ENCODE measurements around the gene ENO1. TPM values are rescaled to one million over a fixed set of nuclear protein-coding genes. Genes with fewer than 3 reads are reported as not detected.
"Not testable (repeated sequence)": the region's sequence is repeated elsewhere in the genome, so short reads cannot be mapped to it uniquely, and the experiment has no call there.

The ENO1 gene
- total RNA-seq, 2 experiments from 2014 or later = 4,199 to 4,245 TPM

DNA sequence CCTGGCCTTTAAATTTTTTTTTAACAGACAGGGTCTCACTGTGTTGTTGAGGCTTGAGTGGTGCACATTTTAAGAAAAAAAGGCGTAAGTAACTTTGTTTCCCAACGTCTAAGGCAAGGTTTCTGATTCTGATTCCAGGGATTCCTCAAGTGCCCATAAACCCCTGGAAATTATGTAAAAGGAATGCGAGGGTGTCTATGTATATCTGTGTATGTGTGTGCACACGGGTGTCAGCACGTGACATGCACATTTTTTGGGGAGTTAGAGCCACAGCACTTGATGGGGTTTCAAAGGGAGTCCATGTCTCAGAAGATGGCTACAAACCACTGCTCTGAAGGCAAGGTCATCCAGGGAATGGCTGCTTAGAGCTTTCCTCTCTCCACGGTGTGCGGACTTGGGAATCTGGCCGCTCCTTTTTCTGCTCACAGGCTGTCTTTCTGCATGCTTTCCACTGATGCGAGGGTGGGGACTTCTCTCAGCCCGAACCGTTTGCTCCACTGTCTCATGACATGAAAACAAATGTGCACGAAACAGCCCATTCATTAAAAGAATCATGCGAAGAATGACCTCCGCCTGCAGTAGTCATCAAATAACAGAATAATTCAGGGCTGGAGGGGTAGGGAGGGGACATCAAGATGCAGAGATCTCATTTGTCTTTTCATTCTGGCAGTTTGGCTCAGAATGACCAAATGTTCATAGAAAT is 42.4 kb downstream of the ENO1 start:
- H3K27me3 Mint-ChIP-seq = no peaks in the 10 kb centered on the region
- H3K4me3 Mint-ChIP-seq = no peak overlapping the region
- TF ChIP-seq, protein P1, sequence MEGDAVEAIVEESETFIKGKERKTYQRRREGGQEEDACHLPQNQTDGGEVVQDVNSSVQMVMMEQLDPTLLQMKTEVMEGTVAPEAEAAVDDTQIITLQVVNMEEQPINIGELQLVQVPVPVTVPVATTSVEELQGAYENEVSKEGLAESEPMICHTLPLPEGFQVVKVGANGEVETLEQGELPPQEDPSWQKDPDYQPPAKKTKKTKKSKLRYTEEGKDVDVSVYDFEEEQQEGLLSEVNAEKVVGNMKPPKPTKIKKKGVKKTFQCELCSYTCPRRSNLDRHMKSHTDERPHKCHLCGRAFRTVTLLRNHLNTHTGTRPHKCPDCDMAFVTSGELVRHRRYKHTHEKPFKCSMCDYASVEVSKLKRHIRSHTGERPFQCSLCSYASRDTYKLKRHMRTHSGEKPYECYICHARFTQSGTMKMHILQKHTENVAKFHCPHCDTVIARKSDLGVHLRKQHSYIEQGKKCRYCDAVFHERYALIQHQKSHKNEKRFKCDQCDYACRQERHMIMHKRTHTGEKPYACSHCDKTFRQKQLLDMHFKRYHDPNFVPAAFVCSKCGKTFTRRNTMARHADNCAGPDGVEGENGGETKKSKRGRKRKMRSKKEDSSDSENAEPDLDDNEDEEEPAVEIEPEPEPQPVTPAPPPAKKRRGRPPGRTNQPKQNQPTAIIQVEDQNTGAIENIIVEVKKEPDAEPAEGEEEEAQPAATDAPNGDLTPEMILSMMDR (IDR thresholded peaks at IDR 0.05) = no peak
- DNase-seq = no peak
- no peak overlapping the region for H3K27ac Mint-ChIP-seq
- ATAC-seq = no peak
- CTCF ChIA-PET = interaction anchor here (6.0 kb wide), 1 partner anchor 13 kb away, joined by 63 read pairs; no protein-coding TSS in a partner anchor
- POLR2A ChIA-PET = interaction anchor here (0.7 kb wide), 1 partner anchor 169 kb away, joined by 3 read pairs; no protein-coding TSS in a partner anchor
- intact Hi-C loops (cut with micrococcal nuclease) = no loop called here
- H3K36me3 Mint-ChIP-seq (ENCODE audit: low read depth) = no peaks in the 10 kb centered on the region
- H3K9me3 Mint-ChIP-seq = peaks cover 3% of the 10 kb centered on the region
- H3K4me1 Mint-ChIP-seq (ENCODE audit: low read depth) = no peaks in the 10 kb centered on the region

DNA sequence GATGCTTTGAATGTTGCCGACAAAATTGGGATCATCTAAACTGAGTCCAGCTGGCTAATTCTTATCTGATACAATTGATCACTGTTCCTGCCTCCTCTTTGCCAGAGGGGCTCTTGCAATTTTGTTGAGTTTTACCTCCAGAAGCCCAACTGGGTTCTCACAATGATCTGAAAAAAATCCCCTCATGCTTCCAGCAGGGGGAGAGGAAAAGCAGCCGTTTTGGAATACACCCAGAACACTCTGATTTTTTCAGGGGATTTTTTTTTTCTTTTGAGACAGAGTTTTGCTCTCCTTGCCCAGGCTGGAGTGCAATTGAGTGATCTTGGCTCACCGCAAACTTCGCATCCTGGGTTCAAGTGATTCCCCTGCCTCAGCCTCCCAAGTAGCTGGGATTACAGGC is 47.1 kb downstream of the ENO1 start:
- CTCF ChIA-PET = interaction anchor here (2.0 kb wide), 1 partner anchor 18 kb away, joined by 7 read pairs; no protein-coding TSS in a partner anchor

DNA sequence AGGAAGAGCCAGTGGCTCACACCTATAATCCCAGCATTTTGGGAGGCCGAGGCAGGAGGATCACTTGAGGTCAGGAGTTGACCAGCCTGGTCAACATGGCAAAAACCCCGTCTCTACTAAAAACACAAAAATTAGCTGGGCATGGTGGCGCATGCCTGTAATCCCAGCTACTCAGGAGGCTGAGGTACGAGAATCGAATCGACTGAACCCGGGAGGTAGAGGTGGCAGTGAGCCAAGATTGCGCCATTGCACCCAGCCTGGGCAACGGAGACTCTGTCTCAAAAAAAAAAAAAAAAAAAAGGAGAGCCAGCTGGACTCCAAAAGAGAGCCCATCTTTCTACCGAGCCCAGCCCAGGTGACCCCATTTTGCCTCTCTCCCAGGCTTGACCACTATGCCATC is 47.8 kb downstream of the ENO1 start:
- H3K9me3 Mint-ChIP-seq; intact Hi-C loops (cut with micrococcal nuclease); H3K4me1 Mint-ChIP-seq (ENCODE audit: low read depth); ATAC-seq; H3K36me3 Mint-ChIP-seq (ENCODE audit: low read depth); DNase-seq; H3K27ac Mint-ChIP-seq; H3K27me3 Mint-ChIP-seq; H3K4me3 Mint-ChIP-seq: not testable (repeated sequence)
- ChIA-PET POLR2A (interaction anchor here (0.6 to 1.5 kb wide), 2 partner anchors 28 to 898 kb away, joined by 3 read pairs; no protein-coding TSS in a partner anchor), CTCF (interaction anchor here (2.0 kb wide), 1 partner anchor 18 kb away, joined by 7 read pairs; no protein-coding TSS in a partner anchor)

More for the DNA sequence above, 47.1 kb downstream of the ENO1 start:
- peaks cover 10% of the 10 kb centered on the region for H3K4me1 Mint-ChIP-seq (ENCODE audit: low read depth)
- ATAC-seq (no peak), DNase-seq (no peak)
- intact Hi-C loops (cut with micrococcal nuclease) = no loop called here
- POLR2A ChIA-PET = interaction anchor here (0.6 to 1.5 kb wide), 2 partner anchors 28 to 899 kb away, joined by 3 read pairs; no protein-coding TSS in a partner anchor
- no peaks in the 10 kb centered on the region for H3K27me3 Mint-ChIP-seq
- no peaks in the 10 kb centered on the region for H3K9me3 Mint-ChIP-seq
- H3K27ac Mint-ChIP-seq = no peak overlapping the region
- no peaks in the 10 kb centered on the region for H3K36me3 Mint-ChIP-seq (ENCODE audit: low read depth)
- no peak overlapping the region for H3K4me3 Mint-ChIP-seq
- TF ChIP-seq, protein P1 (IDR thresholded peaks at IDR 0.05) = no peak

DNA sequence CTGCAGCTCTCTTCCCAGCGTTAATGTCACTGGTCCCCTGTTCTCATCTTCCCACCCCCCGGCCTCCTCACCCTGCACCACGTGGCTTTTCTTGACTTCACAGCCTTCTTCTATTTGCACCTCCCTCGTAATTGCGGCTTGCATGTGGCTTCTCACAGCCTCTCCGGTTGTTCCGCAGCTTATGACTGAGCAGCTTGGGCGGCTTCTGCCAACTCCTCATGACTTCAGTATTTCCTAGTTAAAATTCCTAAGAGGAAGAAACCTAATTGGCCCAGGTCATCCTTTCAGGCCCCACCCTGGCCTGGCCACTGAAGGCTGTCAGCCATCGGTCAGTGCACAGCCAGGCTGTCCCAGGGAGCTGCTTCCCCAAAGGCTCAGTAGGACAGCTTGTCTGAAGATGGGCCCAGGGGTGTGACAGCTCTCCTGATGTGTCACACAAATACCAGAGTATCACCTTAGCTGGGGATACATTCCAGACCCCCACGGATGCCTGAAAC is 52.5 kb downstream of the ENO1 start:
- TF ChIP-seq, protein P1 (IDR thresholded peaks at IDR 0.05) = no peak
- intact Hi-C loops (cut with micrococcal nuclease) = no loop called here
- ChIA-PET CTCF (interaction anchor here (1.1 to 1.5 kb wide), 2 partner anchors 23 to 179 kb away, joined by 3 to 4 read pairs; no protein-coding TSS in a partner anchor), POLR2A (interaction anchor here (0.8 to 1.1 kb wide), 3 partner anchors 11 to 39 kb away, joined by 3 to 4 read pairs (median 3); no protein-coding TSS in a partner anchor)
- peaks cover 2% of the 10 kb centered on the region for H3K27me3 Mint-ChIP-seq
- H3K9me3 Mint-ChIP-seq = no peaks in the 10 kb centered on the region
- DNase-seq (no peak), ATAC-seq (no peak)
- H3K4me1 Mint-ChIP-seq (ENCODE audit: low read depth) = peaks cover 10% of the 10 kb centered on the region
- no peak overlapping the region for H3K4me3 Mint-ChIP-seq
- no peak overlapping the region for H3K27ac Mint-ChIP-seq
- H3K36me3 Mint-ChIP-seq (ENCODE audit: low read depth) = no peaks in the 10 kb centered on the region

DNA sequence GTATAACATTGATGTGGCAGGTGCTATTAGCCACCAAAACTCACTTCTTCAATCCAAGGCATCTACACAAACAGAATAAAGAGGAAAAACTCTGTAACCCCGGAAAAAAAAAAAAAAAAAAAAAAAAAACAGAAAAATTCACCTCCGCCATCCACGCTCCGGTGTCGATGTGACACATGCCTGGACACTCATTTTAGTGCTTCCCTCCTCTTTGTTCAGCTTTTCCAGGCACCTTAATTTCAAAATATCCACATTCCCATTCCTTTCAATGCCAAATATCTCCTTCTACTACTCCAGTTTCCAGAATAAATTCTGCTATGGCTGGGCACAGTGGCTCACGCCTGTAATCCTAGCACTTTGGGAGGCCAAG is 55.2 kb downstream of the ENO1 start:
- TF ChIP-seq, protein P1 (IDR thresholded peaks at IDR 0.05) = no peak
- no peak overlapping the region for H3K27ac Mint-ChIP-seq

More for the DNA sequence above, 55.2 kb downstream of the ENO1 start:
- Mint-ChIP-seq H3K9me3 (no peaks in the 10 kb centered on the region), H3K27me3 (peaks cover 3% of the 10 kb centered on the region), H3K36me3 (ENCODE audit: low read depth) (no peaks in the 10 kb centered on the region), H3K4me3 (no peak overlapping the region), H3K4me1 (ENCODE audit: low read depth) (peaks cover 3% of the 10 kb centered on the region)
- CTCF ChIA-PET = interaction anchor here (1.5 kb wide), 1 partner anchor 25 kb away, joined by 3 read pairs; no protein-coding TSS in a partner anchor
- DNase-seq (no peak), ATAC-seq (no peak)
- intact Hi-C loops (cut with micrococcal nuclease) = no loop called here
- POLR2A ChIA-PET = interaction anchor here (0.7 kb wide), 1 partner anchor 117 kb away, joined by 3 read pairs; no protein-coding TSS in a partner anchor
